PC-3 (cell line): ENCODE data around the gene MAST2. TPM values are rescaled to one million over a fixed set of nuclear protein-coding genes. Genes with fewer than 3 reads are reported as not detected.

Experiments used
- ATAC-seq: fragments of 200-7000 bp; cut with Tn5 transposase; 2 replicates; pipeline ENCODE4 v1.9.1; 2020; ENCODE audit warnings: mild to moderate bottlenecking, moderate library complexity
- BruUV-seq: library from RNA; stranded (reverse); fragments of 400-500 nt; replicated peaks from 2 replicates; lab custom pipeline; 2021; lab: Mats Ljungman, UMichigan
- CTCF ChIA-PET: fragments of 300-600 bp; sonication (Branson Sonifier 250); formaldehyde crosslinking; loops from one replicate; lab custom pipeline; 2022; ENCODE audit warnings: antibody characterized with exemption; lab: Charles Lee
- POLR2A ChIA-PET: fragments of 300-600 bp; sonication (Branson Sonifier 250); formaldehyde crosslinking; loops from one replicate; lab custom pipeline; 2022; ENCODE audit warnings: antibody characterized with exemption; ENCODE audit not compliant: unreplicated experiment; lab: Charles Lee
- DNase-seq: peaks from one replicate; pipeline ENCODE4 v3.0.0-alpha.2; 2015
- H2AFZ ChIP-seq: fragments of 300-600 bp; sonication (generic); 2 replicates; pipeline ENCODE4 v1.6.0; 2016; ENCODE audit warnings: antibody characterized with exemption, low read length
- H3F3A ChIP-seq: fragments of 300-600 bp; sonication (generic); one replicate; pipeline ENCODE4 v1.6.0; 2017; ENCODE audit warnings: antibody characterized with exemption, low read length, control low read depth, mild to moderate bottlenecking; ENCODE audit not compliant: unreplicated experiment
- H3K27ac ChIP-seq: fragments of 300-600 bp; sonication (generic); 2 replicates; pipeline ENCODE4 v1.5.1; 2016; ENCODE audit warnings: mild to moderate bottlenecking, low read length
- H3K27me3 ChIP-seq: fragments of 300-600 bp; sonication (generic); 2 replicates; pipeline ENCODE4 v1.6.1; 2016; ENCODE audit warnings: low read length, mixed read lengths
- H3K36me3 ChIP-seq: fragments of 300-600 bp; sonication (generic); 2 replicates; pipeline ENCODE4 v1.6.1; 2016; ENCODE audit warnings: low read depth, mixed run types, low read length, mixed read lengths
- H3K4me1 ChIP-seq: fragments of 300-600 bp; sonication (generic); 2 replicates; pipeline ENCODE4 v1.5.1; 2016; ENCODE audit warnings: low read length; ENCODE audit not compliant: insufficient read depth
- H3K4me2 ChIP-seq: fragments of 300-600 bp; sonication (generic); 2 replicates; pipeline ENCODE4 v1.6.0; 2016; ENCODE audit warnings: low read length
- H3K4me3 ChIP-seq: fragments of 300-600 bp; sonication (generic); 2 replicates; pipeline ENCODE4 v1.5.1; 2016; ENCODE audit warnings: mild to moderate bottlenecking, low read length, mixed read lengths
- H3K79me2 ChIP-seq: fragments of 300-600 bp; sonication (generic); 2 replicates; pipeline ENCODE4 v1.6.1; 2017; ENCODE audit warnings: low read length, mixed read lengths
- H3K9ac ChIP-seq: fragments of 300-600 bp; sonication (generic); 2 replicates; pipeline ENCODE4 v1.6.0; 2016; ENCODE audit warnings: mild to moderate bottlenecking, low read length
- H3K9me2 ChIP-seq: fragments of 300-600 bp; sonication (generic); replicated peaks from 2 replicates; pipeline ENCODE4 v1.6.1; 2016; ENCODE audit warnings: mixed run types, low read length, mixed read lengths
- H3K9me3 ChIP-seq: fragments of 300-600 bp; sonication (generic); 2 replicates; pipeline ENCODE4 v1.6.1; 2016; ENCODE audit warnings: low read length, mixed read lengths
- H4K20me1 ChIP-seq: fragments of 300-600 bp; sonication (generic); 2 replicates; pipeline ENCODE4 v1.6.1; 2016; ENCODE audit warnings: low read length, mixed read lengths
- CTCF ChIP-seq: fragments of 300-600 bp; sonication (generic); conservative IDR thresholded peaks from 2 replicates; pipeline ENCODE4 v1.5.1; 2017; ENCODE audit warnings: antibody characterized with exemption, low read depth, mild to moderate bottlenecking, low read length
- EZH2 ChIP-seq: fragments of 300-600 bp; sonication (generic); IDR thresholded peaks from one replicate; pipeline ENCODE4 v1.6.1; 2017; ENCODE audit warnings: antibody characterized with exemption, mild to moderate bottlenecking, low read length; ENCODE audit not compliant: unreplicated experiment
- EZH2phosphoT487 ChIP-seq: fragments of 300-600 bp; sonication (generic); IDR thresholded peaks from 2 replicates; pipeline ENCODE4 v1.6.1; 2018; ENCODE audit warnings: mild to moderate bottlenecking, antibody characterized with exemption, low read length, borderline replicate concordance
- intact Hi-C: fragments of 100-400 bp; cut with micrococcal nuclease; formaldehyde crosslinking; loops from 2 replicates; pipeline ENCODE4 v1.9.0; 2023
- total RNA-seq: library from RNA; depleted of rRNA; stranded (reverse); fragments of >200 nt; gene quantifications from 2 replicates; pipeline ENCODE4 v1.2.3, GENCODE V29; 2014

MAST2 gene
- total RNA-seq, 1 experiment from 2014 or later: 29.3 TPM

GRCh38 chr1:46043458-46044017, 240.1 kb downstream of the MAST2 start:
- no peak for ATAC-seq

GRCh38 chr1:46044116-46044515, 240.7 kb downstream of the MAST2 start:
- H3K9me2 ChIP-seq: no peaks in the 10 kb centered on the region
- H3K4me3 ChIP-seq: no peak overlapping the region
- intact Hi-C loops: loop anchor here (1.0 kb wide), 1 partner anchor 32 kb away; no protein-coding TSS in a partner anchor
- no peaks in the 10 kb centered on the region for H3K79me2 ChIP-seq
- BruUV-seq: no TSS peak
- no peaks in the 10 kb centered on the region for H3F3A ChIP-seq
- DNase-seq (no peak), ATAC-seq (no peak)
- H3K9ac ChIP-seq: no peak overlapping the region
- no peaks in the 10 kb centered on the region for H3K9me3 ChIP-seq
- CTCF ChIA-PET: no interaction called here
- no peak for TF ChIP-seq CTCF
- TF ChIP-seq EZH2phosphoT487: no peak
- TF ChIP-seq EZH2: no peak
- H3K27me3 ChIP-seq: no peaks in the 10 kb centered on the region
- H3K4me1 ChIP-seq: peaks cover 17% of the 10 kb centered on the region
- no peak overlapping the region for H3K4me2 ChIP-seq
- no peak overlapping the region for H3K27ac ChIP-seq
- no peaks in the 10 kb centered on the region; the same call in 1 of the 2 replicates for H3K36me3 ChIP-seq
- POLR2A ChIA-PET: no interaction called here
- H4K20me1 ChIP-seq: no peaks in the 10 kb centered on the region
- no peak overlapping the region for H2AFZ ChIP-seq

More at GRCh38 chr1:46043458-46044017, 240.1 kb downstream of the MAST2 start:
- Histone ChIP-seq H3F3A (no peaks in the 10 kb centered on the region), H3K36me3 (no peaks in the 10 kb centered on the region; the same call in 1 of the 2 replicates), H3K9ac (no peak overlapping the region), H3K9me2 (no peaks in the 10 kb centered on the region), H2AFZ (no peak overlapping the region), H3K4me1 (peaks cover 17% of the 10 kb centered on the region), H4K20me1 (no peaks in the 10 kb centered on the region), H3K27ac (no peak overlapping the region), H3K27me3 (no peaks in the 10 kb centered on the region), H3K4me3 (no peak overlapping the region), H3K4me2 (no peak overlapping the region), H3K9me3 (no peaks in the 10 kb centered on the region), H3K79me2 (no peaks in the 10 kb centered on the region)
- ChIA-PET POLR2A (no interaction called here), CTCF (no interaction called here)
- BruUV-seq: no TSS peak
- TF ChIP-seq CTCF (no peak), EZH2 (no peak), EZH2phosphoT487 (no peak)
- DNase-seq: no peak
- intact Hi-C loops: loop anchor here (1.0 kb wide), 1 partner anchor 33 kb away; no protein-coding TSS in a partner anchor

DNA sequence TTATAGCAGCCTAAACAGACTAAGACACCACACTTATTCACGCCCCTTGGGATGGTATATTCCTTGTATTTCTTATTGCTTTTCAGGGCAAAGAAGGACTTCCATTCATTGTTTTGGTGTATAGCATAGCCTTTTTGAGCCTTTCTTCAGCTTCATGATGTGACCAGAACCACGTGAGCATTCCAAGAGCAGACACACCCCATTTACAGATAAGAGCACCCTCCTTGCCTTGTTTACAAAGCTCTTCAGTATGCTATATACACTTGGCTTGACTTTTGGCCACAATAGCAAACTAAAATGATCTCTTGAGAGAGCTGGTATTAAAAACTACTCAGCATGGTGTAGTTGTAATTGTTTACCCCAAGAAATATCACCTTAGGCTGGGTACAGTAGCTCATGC, 250.3 kb downstream of the MAST2 start:
- no peaks in the 10 kb centered on the region for H3K9me3 ChIP-seq
- ChIA-PET POLR2A (no interaction called here), CTCF (no interaction called here)
- H3K27me3 ChIP-seq: no peaks in the 10 kb centered on the region
- H3K36me3 ChIP-seq: no peaks in the 10 kb centered on the region; the same call in 1 of the 2 replicates
- BruUV-seq: no TSS peak
- no peak overlapping the region for H3K27ac ChIP-seq
- TF ChIP-seq CTCF (no peak), EZH2phosphoT487 (no peak), EZH2 (no peak)
- no peaks in the 10 kb centered on the region for H3F3A ChIP-seq
- no peaks in the 10 kb centered on the region for H3K4me1 ChIP-seq
- no peak for DNase-seq
- H4K20me1 ChIP-seq: no peaks in the 10 kb centered on the region
- no peaks in the 10 kb centered on the region for H3K79me2 ChIP-seq
- no peak overlapping the region for H3K4me2 ChIP-seq
- no peak overlapping the region for H3K9ac ChIP-seq
- no peak overlapping the region for H3K4me3 ChIP-seq
- intact Hi-C loops: no loop called here
- H2AFZ ChIP-seq: no peak overlapping the region
- no peak; the same call in 1 of the 2 replicates for ATAC-seq
- no peaks in the 10 kb centered on the region for H3K9me2 ChIP-seq
